Ishikawa (cell line): ENCODE data around the gene CHRNA1.

ENCODE experiments used
- CEBPB ChIP-seq: IDR thresholded peaks from 2 replicates; pipeline ENCODE4 v1.6.1; 2012
- NFIC ChIP-seq: IDR thresholded peaks from 2 replicates; pipeline ENCODE4 v1.6.1; 2012
- RAD21 ChIP-seq: IDR thresholded peaks from 2 replicates; pipeline ENCODE4 v1.6.1; 2012; ENCODE audit warnings: low read depth
- REST ChIP-seq: IDR thresholded peaks from 2 replicates; pipeline ENCODE4 v1.6.1; 2012; ENCODE audit warnings: low read depth, mild to moderate bottlenecking
- TAF1 ChIP-seq: IDR thresholded peaks from 2 replicates; pipeline ENCODE4 v1.6.1; 2012; ENCODE audit warnings: low read depth, mild to moderate bottlenecking
- TCF12 ChIP-seq: IDR thresholded peaks from 2 replicates; pipeline ENCODE4 v1.6.1; 2012; ENCODE audit warnings: low read depth
- TEAD4 ChIP-seq: IDR thresholded peaks from 2 replicates; pipeline ENCODE4 v1.6.1; 2012
- YY1 ChIP-seq: IDR thresholded peaks from 2 replicates; pipeline ENCODE4 v1.6.1; 2012; ENCODE audit warnings: low read depth
- ZBTB7A ChIP-seq: IDR thresholded peaks from 2 replicates; pipeline ENCODE4 v1.6.1; 2012; ENCODE audit warnings: low read depth

DNA sequence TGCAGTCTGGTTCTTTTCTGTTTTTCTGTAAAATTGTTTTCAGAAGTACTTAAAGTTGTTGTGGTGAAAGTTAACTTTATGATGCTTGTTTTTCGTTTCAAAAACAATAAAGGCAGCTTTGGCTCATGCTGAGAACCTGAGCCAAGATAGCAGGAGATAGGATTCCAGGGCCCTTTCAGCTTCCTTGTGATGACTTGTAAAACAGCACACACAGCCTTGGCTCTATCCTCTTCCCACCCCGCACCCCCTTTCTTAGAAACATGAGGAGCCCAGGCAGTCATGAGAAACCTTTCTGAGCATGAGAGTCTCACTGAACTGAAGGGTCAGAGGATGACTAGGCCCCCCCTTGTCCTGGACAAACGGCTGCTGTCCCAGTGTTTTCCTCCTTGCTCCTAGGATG is 12.4 kb upstream of the CHRNA1 start:
- TF ChIP-seq NFIC (no peak), CEBPB (no peak), YY1 (no peak), TEAD4 (no peak), TCF12 (no peak), RAD21 (no peak), ZBTB7A (no peak), TAF1 (no peak), REST (no peak)
